Activated CD4-positive, alpha-beta memory T cell treated with anti-CD3 and anti-CD28 coated beads, Interleukin-2, amount 10 ng/mL, durations not matched to agents 7 days and 5 days (primary cell): ENCODE measurements around the gene ARID1B. TPM values are rescaled to one million over a fixed set of nuclear protein-coding genes. Genes with fewer than 3 reads are reported as not detected.

ENCODE experiments used
- CTCF ChIA-PET: fragments of 350-600 bp; sonication (Branson Sonifier 250); formaldehyde crosslinking; loops from one replicate; lab custom pipeline; 2021; ENCODE audit warnings: antibody characterized with exemption, inconsistent platforms; lab: Charles Lee
- POLR2A ChIA-PET: fragments of 350-600 bp; sonication (Branson Sonifier 250); formaldehyde crosslinking; loops from one replicate; lab custom pipeline; 2021; ENCODE audit warnings: antibody characterized with exemption; lab: Charles Lee
- DNase-seq: peaks from one replicate; pipeline ENCODE4 v3.0.0-alpha.2; 2020
- H3K27ac Mint-ChIP-seq: one replicate; pipeline ENCODE4 v1.8.0; 2021; ENCODE audit warnings: mild to moderate bottlenecking, mixed read lengths
- H3K27me3 Mint-ChIP-seq: one replicate; pipeline ENCODE4 v1.8.0; 2021; ENCODE audit warnings: mixed read lengths
- H3K36me3 Mint-ChIP-seq: one replicate; pipeline ENCODE4 v1.8.0; 2021; ENCODE audit warnings: low read depth, mixed read lengths
- H3K4me1 Mint-ChIP-seq: one replicate; pipeline ENCODE4 v1.8.0; 2021; ENCODE audit warnings: mixed read lengths
- H3K4me3 Mint-ChIP-seq: one replicate; pipeline ENCODE4 v1.8.0; 2021; ENCODE audit warnings: mild to moderate bottlenecking, mixed read lengths
- H3K9me3 Mint-ChIP-seq: one replicate; pipeline ENCODE4 v1.8.0; 2021; ENCODE audit warnings: mixed read lengths
- total RNA-seq, 2 experiments: library from RNA; stranded (reverse); gene quantifications; one replicate each; pipeline ENCODE4 v1.2.3, GENCODE V29; 2021

The ARID1B gene
- total RNA-seq, 2 experiments from 2014 or later = 63.4 to 65.5 TPM

GRCh38 chr6:156777577-156778453 is 637 bp downstream of the ARID1B start:
- Mint-ChIP-seq H3K27me3 (no peaks in the 10 kb centered on the region), H3K4me3 (peak overlapping the region; percentile 85), H3K27ac (peak overlapping the region; percentile 98), H3K9me3 (no peaks in the 10 kb centered on the region), H3K36me3 (peaks cover 7% of the 10 kb centered on the region), H3K4me1 (peaks cover 33% of the 10 kb centered on the region)
- CTCF ChIA-PET = interaction anchor here (0.9 kb wide), 1 partner anchor 537 kb away, joined by 3 read pairs; no protein-coding TSS in a partner anchor
- DNase-seq = peak; percentile 67
- POLR2A ChIA-PET = interaction anchor here (0.7 to 4.7 kb wide), 15 partner anchors 8 to 1463 kb away, joined by 3 to 78 read pairs (median 4); partner anchors contain the start of gene TFB1M

- peak; percentile 58 for DNase-seq
- Mint-ChIP-seq H3K27me3 (no peaks in the 10 kb centered on the region), H3K4me3 (peak overlapping the region; percentile 81), H3K36me3 (peaks cover 10% of the 10 kb centered on the region), H3K27ac (peak overlapping the region; percentile 77), H3K9me3 (no peaks in the 10 kb centered on the region), H3K4me1 (peaks cover 39% of the 10 kb centered on the region)
- CTCF ChIA-PET = no interaction called here
- POLR2A ChIA-PET = interaction anchor here (0.6 to 4.7 kb wide), 15 partner anchors 7 to 1659 kb away, joined by 3 to 78 read pairs (median 4); partner anchors contain the start of gene TFB1M
Measured at GRCh38 chr6:156778454-156779205, 1.5 kb downstream of the ARID1B start.

- Mint-ChIP-seq H3K9me3 (no peaks in the 10 kb centered on the region), H3K27me3 (no peaks in the 10 kb centered on the region), H3K36me3 (peaks cover 12% of the 10 kb centered on the region), H3K4me1 (peaks cover 42% of the 10 kb centered on the region), H3K4me3 (peak overlapping the region; percentile 78), H3K27ac (peak overlapping the region; percentile 81)
- ChIA-PET POLR2A (interaction anchor here (0.6 to 4.7 kb wide), 22 partner anchors 8 to 1660 kb away, joined by 3 to 78 read pairs (median 4); partner anchors contain the start of gene TFB1M), CTCF (interaction anchor here (0.7 to 0.8 kb wide), 2 partner anchors 28 to 198 kb away, joined by 3 to 4 read pairs; no protein-coding TSS in a partner anchor)
- peak; percentile 65 for DNase-seq
Measured at GRCh38 chr6:156779206-156780094, 2.3 kb downstream of the ARID1B start.

GRCh38 chr6:156780102-156780641 is 3.0 kb downstream of the ARID1B start:
- H3K27ac Mint-ChIP-seq = peak overlapping the region; percentile 81
- CTCF ChIA-PET = interaction anchor here (0.7 to 1.0 kb wide), 4 partner anchors 11 to 240 kb away, joined by 3 to 4 read pairs (median 4); no protein-coding TSS in a partner anchor
- H3K9me3 Mint-ChIP-seq = no peaks in the 10 kb centered on the region
- H3K4me1 Mint-ChIP-seq = peaks cover 37% of the 10 kb centered on the region
- POLR2A ChIA-PET = interaction anchor here (0.7 to 4.7 kb wide), 17 partner anchors 9 to 1465 kb away, joined by 3 to 78 read pairs (median 3); no protein-coding TSS in a partner anchor
- H3K27me3 Mint-ChIP-seq = no peaks in the 10 kb centered on the region
- peak overlapping the region; percentile 78 for H3K4me3 Mint-ChIP-seq
- peak; percentile 67 for DNase-seq
- peaks cover 12% of the 10 kb centered on the region for H3K36me3 Mint-ChIP-seq

- Mint-ChIP-seq H3K36me3 (peaks cover 18% of the 10 kb centered on the region), H3K9me3 (no peaks in the 10 kb centered on the region), H3K4me3 (peak overlapping the region; percentile 78), H3K4me1 (peaks cover 35% of the 10 kb centered on the region), H3K27ac (peak overlapping the region; percentile 81), H3K27me3 (no peaks in the 10 kb centered on the region)
- ChIA-PET POLR2A (interaction anchor here (0.7 to 4.7 kb wide), 16 partner anchors 8 to 1466 kb away, joined by 3 to 78 read pairs (median 4); no protein-coding TSS in a partner anchor), CTCF (interaction anchor here (1.0 kb wide), 2 partner anchors 10 to 239 kb away, joined by 4 read pairs; no protein-coding TSS in a partner anchor)
- no peak for DNase-seq
Measured at GRCh38 chr6:156780962-156781853, 4.0 kb downstream of the ARID1B start.

GRCh38 chr6:156781861-156782631 is 4.9 kb downstream of the ARID1B start:
- CTCF ChIA-PET = no interaction called here
- POLR2A ChIA-PET = interaction anchor here (0.7 to 1.4 kb wide), 3 partner anchors 13 to 160 kb away, joined by 3 read pairs; no protein-coding TSS in a partner anchor
- Mint-ChIP-seq H3K9me3 (no peaks in the 10 kb centered on the region), H3K27me3 (no peaks in the 10 kb centered on the region), H3K4me1 (peaks cover 32% of the 10 kb centered on the region), H3K36me3 (peaks cover 17% of the 10 kb centered on the region), H3K4me3 (peak overlapping the region; percentile 78), H3K27ac (peak overlapping the region; percentile 81)
- no peak for DNase-seq

GRCh38 chr6:156782691-156783320 is 5.6 kb downstream of the ARID1B start:
- H3K4me1 Mint-ChIP-seq = peaks cover 37% of the 10 kb centered on the region
- H3K27ac Mint-ChIP-seq = peak overlapping the region; percentile 81
- no peak for DNase-seq
- H3K27me3 Mint-ChIP-seq = no peaks in the 10 kb centered on the region
- CTCF ChIA-PET = no interaction called here
- POLR2A ChIA-PET = interaction anchor here (0.7 to 1.4 kb wide), 3 partner anchors 13 to 160 kb away, joined by 3 read pairs; no protein-coding TSS in a partner anchor
- H3K36me3 Mint-ChIP-seq = peaks cover 17% of the 10 kb centered on the region
- H3K4me3 Mint-ChIP-seq = peak overlapping the region; percentile 78
- no peaks in the 10 kb centered on the region for H3K9me3 Mint-ChIP-seq

GRCh38 chr6:156783958-156784357 is 6.8 kb downstream of the ARID1B start:
- H3K9me3 Mint-ChIP-seq = no peaks in the 10 kb centered on the region
- no peak overlapping the region for H3K4me3 Mint-ChIP-seq
- POLR2A ChIA-PET = no interaction called here
- peaks cover 46% of the 10 kb centered on the region for H3K4me1 Mint-ChIP-seq
- no peak overlapping the region for H3K27ac Mint-ChIP-seq
- peaks cover 19% of the 10 kb centered on the region for H3K36me3 Mint-ChIP-seq
- H3K27me3 Mint-ChIP-seq = no peaks in the 10 kb centered on the region
- CTCF ChIA-PET = no interaction called here
- DNase-seq = no peak

- no peak overlapping the region for H3K4me3 Mint-ChIP-seq
- H3K9me3 Mint-ChIP-seq = no peaks in the 10 kb centered on the region
- no peak overlapping the region for H3K27ac Mint-ChIP-seq
- ChIA-PET POLR2A (interaction anchor here (2.0 kb wide), 1 partner anchor 9 kb away, joined by 5 read pairs; the partner anchor contains the start of gene ARID1B), CTCF (interaction anchor here (0.7 to 1.9 kb wide), 2 partner anchors 10 to 243 kb away, joined by 3 to 5 read pairs; partner anchors contain the start of gene ARID1B)
- peaks cover 21% of the 10 kb centered on the region for H3K36me3 Mint-ChIP-seq
- H3K27me3 Mint-ChIP-seq = no peaks in the 10 kb centered on the region
- H3K4me1 Mint-ChIP-seq = peaks cover 58% of the 10 kb centered on the region
- DNase-seq = no peak
Measured at GRCh38 chr6:156786652-156787051, 9.5 kb downstream of the ARID1B start.
